Keratinocyte (primary cell): Measurements from ENCODE around the gene TNFAIP8.

Source experiments
- CTCF ChIP-seq, 3 experiments: IDR thresholded peaks in 1 of 3; conservative IDR thresholded peaks in 1 of 3; optimal IDR thresholded peaks in 1 of 3; 2 replicates in 2 of 3; 3 replicates in 1 of 3; pipeline versions ENCODE3 to v1.5.1; 2011; ENCODE audit warnings: low read length in 3 of 3, mild to moderate bottlenecking in 3 of 3, moderate library complexity in 2 of 3, control low read depth in 1 of 3, inconsistent platforms in 1 of 3; ENCODE audit not compliant: insufficient read depth in 2 of 3; ENCODE audit errors: extremely low read depth in 1 of 3
- EZH2 ChIP-seq: IDR thresholded peaks from one replicate; pipeline ENCODE4 v1.6.1; 2012; ENCODE audit warnings: inconsistent platforms, mild to moderate bottlenecking, low read length, moderate library complexity

GRCh38 chr5:119357270-119357669 is 1.5 kb downstream of the TNFAIP8 start:
- TF ChIP-seq EZH2 (no peak), CTCF (optimal IDR thresholded peaks at IDR 0.05 in 1 of 3, IDR thresholded peaks at IDR 0.05 in 1 of 3, conservative IDR thresholded peaks at IDR 0.05 in 1 of 3; ENCODE audit: extremely low read depth in 1 of 3, insufficient read depth in 2 of 3, low read length in 3 of 3) (no peak)
